Ishikawa (cell line): ENCODE data around the gene RASA2.

Experiments used
- CEBPB ChIP-seq: IDR thresholded peaks from 2 replicates; pipeline ENCODE4 v1.6.1; 2012
- CREB1 ChIP-seq: IDR thresholded peaks from 2 replicates; pipeline ENCODE4 v1.6.1; 2012; ENCODE audit warnings: low read depth
- EGR1 ChIP-seq: IDR thresholded peaks from 2 replicates; pipeline ENCODE4 v1.6.1; 2012
- EP300 ChIP-seq: IDR thresholded peaks from 2 replicates; pipeline ENCODE4 v1.6.1; 2012; ENCODE audit warnings: borderline replicate concordance
- FOXM1 ChIP-seq: IDR thresholded peaks from 2 replicates; pipeline ENCODE4 v1.6.1; 2012; ENCODE audit warnings: low read depth, borderline replicate concordance
- RAD21 ChIP-seq: IDR thresholded peaks from 2 replicates; pipeline ENCODE4 v1.6.1; 2012; ENCODE audit warnings: low read depth
- TAF1 ChIP-seq: IDR thresholded peaks from 2 replicates; pipeline ENCODE4 v1.6.1; 2012; ENCODE audit warnings: low read depth, mild to moderate bottlenecking
- TCF12 ChIP-seq: IDR thresholded peaks from 2 replicates; pipeline ENCODE4 v1.6.1; 2012; ENCODE audit warnings: low read depth
- TEAD4 ChIP-seq: IDR thresholded peaks from 2 replicates; pipeline ENCODE4 v1.6.1; 2012
- YY1 ChIP-seq: IDR thresholded peaks from 2 replicates; pipeline ENCODE4 v1.6.1; 2012; ENCODE audit warnings: low read depth
- TF ChIP-seq, protein P1 (sequence below): IDR thresholded peaks from 2 replicates; pipeline ENCODE4 v1.6.1; 2012
- TF ChIP-seq, protein P2 (sequence below): IDR thresholded peaks from 2 replicates; pipeline ENCODE4 v1.6.1; 2012; ENCODE audit warnings: low read depth, mild to moderate bottlenecking
- TF ChIP-seq, protein P3 (sequence below): IDR thresholded peaks from 2 replicates; pipeline ENCODE4 v1.6.1; 2012

DNA sequence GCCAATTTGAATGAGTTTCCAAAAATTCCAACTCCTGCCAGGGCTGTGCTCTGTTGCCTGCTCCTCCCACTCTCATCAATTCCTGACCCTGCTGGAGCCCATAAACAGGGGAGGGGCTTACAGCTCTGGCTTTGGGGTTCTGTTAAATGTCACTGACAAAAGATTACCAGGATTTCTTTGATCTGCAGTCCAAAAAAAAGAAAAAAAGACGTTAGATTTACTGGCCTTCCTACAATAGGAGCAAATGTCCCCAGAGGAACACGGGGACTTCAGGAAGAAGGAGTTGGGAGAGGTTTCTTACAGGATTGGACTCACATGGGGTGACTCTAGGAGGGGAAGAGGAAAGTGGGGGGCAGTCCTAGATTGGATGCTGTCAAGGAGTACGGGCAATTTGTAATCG lies 167.0 kb downstream of the RASA2 start:
- TF ChIP-seq FOXM1 (no peak), EP300 (no peak), TEAD4 (no peak), YY1 (no peak), TCF12 (no peak), CEBPB (no peak), TAF1 (no peak), CREB1 (no peak), EGR1 (no peak), RAD21 (no peak)
- TF ChIP-seq, protein P1, sequence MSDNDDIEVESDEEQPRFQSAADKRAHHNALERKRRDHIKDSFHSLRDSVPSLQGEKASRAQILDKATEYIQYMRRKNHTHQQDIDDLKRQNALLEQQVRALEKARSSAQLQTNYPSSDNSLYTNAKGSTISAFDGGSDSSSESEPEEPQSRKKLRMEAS = no peak
- TF ChIP-seq, protein P2, sequence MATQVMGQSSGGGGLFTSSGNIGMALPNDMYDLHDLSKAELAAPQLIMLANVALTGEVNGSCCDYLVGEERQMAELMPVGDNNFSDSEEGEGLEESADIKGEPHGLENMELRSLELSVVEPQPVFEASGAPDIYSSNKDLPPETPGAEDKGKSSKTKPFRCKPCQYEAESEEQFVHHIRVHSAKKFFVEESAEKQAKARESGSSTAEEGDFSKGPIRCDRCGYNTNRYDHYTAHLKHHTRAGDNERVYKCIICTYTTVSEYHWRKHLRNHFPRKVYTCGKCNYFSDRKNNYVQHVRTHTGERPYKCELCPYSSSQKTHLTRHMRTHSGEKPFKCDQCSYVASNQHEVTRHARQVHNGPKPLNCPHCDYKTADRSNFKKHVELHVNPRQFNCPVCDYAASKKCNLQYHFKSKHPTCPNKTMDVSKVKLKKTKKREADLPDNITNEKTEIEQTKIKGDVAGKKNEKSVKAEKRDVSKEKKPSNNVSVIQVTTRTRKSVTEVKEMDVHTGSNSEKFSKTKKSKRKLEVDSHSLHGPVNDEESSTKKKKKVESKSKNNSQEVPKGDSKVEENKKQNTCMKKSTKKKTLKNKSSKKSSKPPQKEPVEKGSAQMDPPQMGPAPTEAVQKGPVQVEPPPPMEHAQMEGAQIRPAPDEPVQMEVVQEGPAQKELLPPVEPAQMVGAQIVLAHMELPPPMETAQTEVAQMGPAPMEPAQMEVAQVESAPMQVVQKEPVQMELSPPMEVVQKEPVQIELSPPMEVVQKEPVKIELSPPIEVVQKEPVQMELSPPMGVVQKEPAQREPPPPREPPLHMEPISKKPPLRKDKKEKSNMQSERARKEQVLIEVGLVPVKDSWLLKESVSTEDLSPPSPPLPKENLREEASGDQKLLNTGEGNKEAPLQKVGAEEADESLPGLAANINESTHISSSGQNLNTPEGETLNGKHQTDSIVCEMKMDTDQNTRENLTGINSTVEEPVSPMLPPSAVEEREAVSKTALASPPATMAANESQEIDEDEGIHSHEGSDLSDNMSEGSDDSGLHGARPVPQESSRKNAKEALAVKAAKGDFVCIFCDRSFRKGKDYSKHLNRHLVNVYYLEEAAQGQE = no peak
- TF ChIP-seq, protein P3, sequence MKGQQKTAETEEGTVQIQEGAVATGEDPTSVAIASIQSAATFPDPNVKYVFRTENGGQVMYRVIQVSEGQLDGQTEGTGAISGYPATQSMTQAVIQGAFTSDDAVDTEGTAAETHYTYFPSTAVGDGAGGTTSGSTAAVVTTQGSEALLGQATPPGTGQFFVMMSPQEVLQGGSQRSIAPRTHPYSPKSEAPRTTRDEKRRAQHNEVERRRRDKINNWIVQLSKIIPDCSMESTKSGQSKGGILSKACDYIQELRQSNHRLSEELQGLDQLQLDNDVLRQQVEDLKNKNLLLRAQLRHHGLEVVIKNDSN = no peak
